NAMALWA (cell line): Measurements from ENCODE around the gene RNF126.
"Not testable (repeated sequence)": the region's sequence is repeated elsewhere in the genome, so short reads cannot be mapped to it uniquely, and the experiment has no call there.

Experiments
- DNase-seq: peaks from one replicate; pipeline ENCODE4 v3.0.0-alpha.2; 2015; ENCODE audit warnings: low spot score

Gene RNF126

GRCh38 chr19:611481-611868 is 51.5 kb downstream of the RNF126 start:
- no peak for DNase-seq

- no peak for DNase-seq
Measured at GRCh38 chr19:610801-611480, 52.1 kb downstream of the RNF126 start.

- no peak for DNase-seq
Measured at GRCh38 chr19:610071-610800, 52.8 kb downstream of the RNF126 start.

DNA sequence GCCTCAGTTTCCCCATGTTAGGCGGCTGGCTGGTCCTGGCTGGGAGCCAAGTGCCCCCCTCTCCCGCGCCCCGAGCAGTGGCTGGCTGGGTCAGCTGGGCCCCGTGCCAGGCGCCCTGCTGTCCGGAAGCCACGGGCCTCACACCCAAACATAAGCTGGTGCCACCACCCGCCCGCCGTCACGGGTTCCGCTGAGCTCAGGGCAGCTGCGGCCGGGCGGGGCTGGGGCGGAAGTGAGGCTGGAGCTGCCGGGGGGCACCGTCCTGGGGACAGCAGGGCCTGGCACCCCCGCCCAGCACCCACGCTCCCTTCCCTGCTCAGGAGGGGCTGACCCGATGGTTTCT is 54.0 kb downstream of the RNF126 start:
- DNase-seq: no peak

DNA sequence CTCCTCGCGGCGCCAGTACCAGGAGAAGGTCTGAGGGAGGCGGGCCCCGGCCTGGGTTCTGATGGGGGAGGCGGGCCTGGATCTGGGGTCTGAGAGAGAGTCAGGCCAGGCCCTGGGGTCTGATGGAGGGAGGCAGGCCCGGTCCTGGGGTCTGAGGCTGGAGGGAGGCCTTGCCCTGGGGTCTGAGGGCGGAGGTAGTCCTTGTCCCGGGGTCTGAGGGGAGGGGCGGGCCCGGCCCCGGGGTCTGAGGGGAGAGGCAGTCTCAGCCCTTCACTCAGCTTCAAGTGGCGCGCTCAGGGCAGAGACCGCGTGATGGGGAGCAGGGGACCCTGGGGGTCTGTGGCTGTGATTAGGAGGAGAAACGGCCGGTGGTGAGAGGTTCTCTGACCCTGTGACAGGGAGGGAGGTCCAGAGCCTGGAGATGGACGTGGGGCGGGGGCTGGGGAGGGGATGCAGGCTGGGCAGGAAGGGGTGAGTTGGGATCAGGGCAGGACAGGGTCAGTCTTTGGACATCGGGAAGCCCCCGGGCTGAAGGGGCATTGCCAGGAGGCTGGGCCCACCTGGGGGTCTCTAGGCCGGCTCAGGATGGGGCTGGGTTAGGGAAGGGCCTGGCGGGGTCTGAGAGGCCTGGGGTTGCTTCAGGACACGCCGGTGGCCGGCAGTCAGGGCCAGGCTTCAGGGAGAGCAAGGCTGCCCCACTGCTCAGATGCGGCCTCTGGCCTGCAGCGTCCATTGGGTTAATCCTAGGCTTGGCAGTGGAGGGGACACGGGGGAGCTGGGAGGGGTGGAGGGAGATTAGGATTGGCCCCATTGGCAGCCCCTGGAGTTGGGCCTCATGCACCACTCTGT is 54.6 kb downstream of the RNF126 start:
- no peak for DNase-seq

GRCh38 chr19:607301-608154 is 55.5 kb downstream of the RNF126 start:
- DNase-seq: no peak

DNA sequence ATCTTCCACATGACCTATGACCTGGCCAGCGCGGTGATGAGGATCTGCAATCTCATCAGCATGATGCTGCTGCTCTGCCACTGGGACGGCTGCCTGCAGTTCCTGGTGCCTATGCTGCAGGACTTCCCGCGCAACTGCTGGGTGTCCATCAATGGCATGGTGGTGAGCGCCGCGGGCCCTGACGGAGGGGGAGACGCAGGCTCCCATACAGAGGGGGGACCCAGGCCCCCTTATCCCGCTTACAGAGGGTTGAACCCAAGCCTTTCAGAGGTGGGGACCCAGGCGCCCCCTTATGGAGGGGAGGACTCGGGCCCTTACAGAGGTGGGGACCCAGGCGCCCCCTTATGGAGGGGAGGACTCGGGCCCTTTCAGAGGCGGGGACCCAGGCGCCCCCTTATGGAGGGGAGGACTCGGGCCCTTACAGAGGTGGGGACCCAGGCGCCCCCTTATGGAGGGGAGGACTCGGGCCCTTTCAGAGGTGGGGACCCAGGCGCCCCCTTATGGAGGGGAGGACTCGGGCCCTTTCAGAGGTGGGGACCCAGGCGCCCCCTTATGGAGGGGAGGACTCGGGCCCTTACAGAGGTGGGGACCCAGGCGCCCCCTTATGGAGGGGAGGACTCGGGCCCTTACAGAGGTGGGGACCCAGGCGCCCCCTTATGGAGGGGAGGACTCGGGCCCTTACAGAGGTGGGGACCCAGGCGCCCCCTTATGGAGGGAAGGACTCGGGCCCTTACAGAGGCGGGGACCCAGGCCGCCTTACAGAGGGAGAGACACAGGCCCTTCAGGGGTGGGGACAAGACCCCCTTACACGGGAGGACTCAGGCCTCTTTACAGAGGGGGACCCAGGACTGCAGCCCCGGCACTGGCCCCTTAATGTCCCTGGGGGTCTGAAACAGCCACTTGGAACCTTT is 57.7 kb downstream of the RNF126 start:
- peak; percentile 78 for DNase-seq

- peak; percentile 91 for DNase-seq
Measured at GRCh38 chr19:604355-604754, 58.7 kb downstream of the RNF126 start.

DNA sequence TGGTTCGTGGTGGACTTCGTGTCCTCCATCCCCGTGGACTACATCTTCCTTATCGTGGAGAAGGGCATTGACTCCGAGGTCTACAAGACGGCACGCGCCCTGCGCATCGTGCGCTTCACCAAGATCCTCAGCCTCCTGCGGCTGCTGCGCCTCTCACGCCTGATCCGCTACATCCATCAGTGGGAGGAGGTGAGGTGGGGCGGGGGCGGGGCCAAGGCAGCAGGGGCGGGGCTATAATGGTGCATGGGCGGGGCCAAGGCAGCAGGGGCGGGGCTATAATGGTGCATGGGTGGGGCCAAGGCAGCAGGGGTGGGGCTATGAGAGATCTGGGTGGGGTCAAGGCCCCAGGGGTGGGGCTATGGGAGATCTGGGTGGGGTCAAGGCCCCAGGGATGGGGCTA is 59.2 kb downstream of the RNF126 start:
- DNase-seq: not testable (repeated sequence)

DNA sequence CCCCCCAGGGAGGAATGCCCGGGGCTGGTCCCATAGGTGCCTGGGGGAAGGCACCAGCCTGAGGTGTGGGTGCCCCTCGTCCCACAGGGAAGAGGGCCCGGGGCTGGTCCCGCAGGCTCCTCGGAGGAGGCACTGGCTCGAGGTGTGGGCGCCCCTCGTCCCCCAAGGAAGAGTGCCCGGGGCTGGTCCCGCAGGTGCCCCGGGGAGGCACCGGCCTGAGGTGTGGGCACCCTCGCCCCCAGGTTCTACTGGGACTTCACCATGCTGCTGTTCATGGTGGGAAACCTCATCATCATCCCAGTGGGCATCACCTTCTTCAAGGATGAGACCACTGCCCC is 59.7 kb downstream of the RNF126 start:
- DNase-seq: not testable (repeated sequence)

DNA sequence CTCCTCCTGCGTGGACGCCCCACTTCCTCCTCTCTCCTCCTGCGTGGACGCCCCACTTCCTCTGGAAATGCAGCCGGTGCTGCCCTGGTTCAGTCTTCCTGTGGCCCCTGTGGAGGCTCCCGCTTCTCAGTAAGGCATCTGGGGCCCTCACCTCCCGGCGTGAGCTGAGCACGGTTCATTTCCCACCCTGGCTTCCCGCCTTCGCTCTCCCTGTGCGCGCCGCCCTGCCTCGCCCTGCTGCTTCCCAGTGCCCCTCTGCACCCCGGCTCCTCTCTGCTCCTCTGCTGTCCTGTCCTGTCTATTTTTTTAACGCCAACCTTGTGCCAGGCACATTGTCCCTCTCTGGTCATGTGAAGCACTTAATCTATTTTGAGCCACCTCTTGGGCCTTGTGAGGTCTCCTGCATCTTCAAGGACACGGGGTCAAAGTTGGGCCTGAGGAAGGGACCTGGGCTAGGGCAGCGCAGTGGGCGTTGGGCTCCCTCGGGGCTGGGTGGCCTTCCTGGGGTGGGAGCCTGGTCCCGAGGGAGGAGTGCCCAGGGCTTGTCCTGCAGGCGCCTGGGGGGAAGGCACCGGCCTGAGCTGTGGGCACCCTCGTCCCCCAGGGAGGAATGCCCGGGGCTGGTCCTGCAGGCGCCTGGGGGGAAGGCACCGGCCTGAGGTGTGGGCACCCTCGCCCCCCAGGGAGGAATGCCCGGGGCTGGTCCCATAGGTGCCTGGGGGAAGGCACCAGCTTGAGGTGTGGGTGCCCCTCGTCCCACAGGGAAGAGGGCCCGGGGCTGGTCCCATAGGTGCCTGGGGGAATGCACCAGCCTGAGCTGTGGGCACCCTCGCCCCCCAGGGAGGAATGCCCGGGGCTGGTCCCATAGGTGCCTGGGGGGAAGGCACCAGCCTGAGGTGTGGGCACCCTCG is 60.4 kb downstream of the RNF126 start:
- DNase-seq: no peak

GRCh38 chr19:601790-602189 is 61.2 kb downstream of the RNF126 start:
- DNase-seq: no peak

DNA sequence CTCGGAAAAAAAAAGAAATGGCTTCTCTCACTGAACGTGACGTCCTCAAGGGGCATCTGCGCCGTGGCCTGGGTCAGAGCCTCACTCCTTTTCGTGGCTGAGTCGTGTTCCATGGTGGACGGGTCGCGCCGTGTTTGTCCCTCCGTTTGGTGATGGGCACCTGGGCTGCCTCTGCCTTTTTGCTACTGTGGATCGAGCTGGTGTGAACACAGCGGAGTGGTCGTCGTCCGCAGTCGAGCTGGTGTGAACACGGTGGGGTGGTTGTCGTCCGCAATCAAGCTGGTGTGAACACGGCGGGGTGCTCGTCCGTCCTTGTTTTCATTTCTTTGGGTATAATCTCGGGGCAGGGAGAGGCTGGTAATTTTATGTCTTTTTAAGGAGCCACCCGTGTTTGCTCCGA is 61.7 kb downstream of the RNF126 start:
- DNase-seq: no peak
